Measurements from ENCODE around the gene ZXDB. TPM values are rescaled to one million over a fixed set of nuclear protein-coding genes. Genes with fewer than 3 reads are reported as not detected.

ZXDB gene
- total and polyA plus RNA-seq, 2 of the 4 experiments (the other 2 are of a cell fraction) = 2.6 to 5.2 TPM

GRCh38 chrX:57596516-57596915 is 4.7 kb downstream of the ZXDB start:
- Histone ChIP-seq H3K18ac (ENCODE audit: low read depth, low read length) (no peak overlapping the region), H3K79me1 (ENCODE audit: low read depth in 1 of 2, low read length in 2 of 2) (no peaks in the 10 kb centered on the region; a peak in 2 of 4 replicates), H2AFZ (replicated peaks; ENCODE audit: low read length, poor library complexity) (no peak overlapping the region), H4K20me1 (ENCODE audit: insufficient read depth, low read length) (no peaks in the 10 kb centered on the region), H4K5ac (ENCODE audit: low read depth, low read length) (no peak overlapping the region), H3K36me3 (ENCODE audit: control insufficient read depth, insufficient read depth, low read length) (0 out of 2 replicates have a peak, but pooled peaks cover 4% of the 10 kb centered on the region), H4K91ac (ENCODE audit: insufficient read depth, low read depth, low read length) (no peak overlapping the region), H3K27ac (ENCODE audit: insufficient read depth, low read length) (no peak overlapping the region), H3K4ac (ENCODE audit: low read depth, low read length) (no peak overlapping the region), H2BK5ac (ENCODE audit: low read depth, low read length, poor library complexity, severe bottlenecking) (peak overlapping the region; percentile 80), H3K56ac (ENCODE audit: extremely low read depth, insufficient read depth, low read length) (no peak overlapping the region), H3K4me1 (ENCODE audit: control insufficient read depth, insufficient read depth, low read length) (no peaks in the 10 kb centered on the region), H3K9ac (ENCODE audit: low read depth, low read length) (no peak overlapping the region), H2AK9ac (replicated peaks; ENCODE audit: low read depth, low read length, poor library complexity) (no peak overlapping the region), H2BK20ac (ENCODE audit: low read depth, low read length) (peak overlapping the region; percentile 2; the same call in 1 of the 2 replicates), H3K14ac (replicated peaks; ENCODE audit: low read depth, low read length) (no peak overlapping the region), H2AK5ac (ENCODE audit: low read depth, low read length) (no peak overlapping the region), H3K9me3 (ENCODE audit: control insufficient read depth, insufficient read depth, low read length) (no peaks in the 10 kb centered on the region), H4K8ac (ENCODE audit: low read depth in 2 of 2, low read length in 2 of 2) (no peak overlapping the region), H3K9me1 (ENCODE audit: insufficient read depth, low read length) (no peaks in the 10 kb centered on the region), H2BK15ac (ENCODE audit: low read depth, low read length) (no peak overlapping the region), H3K27me3 (ENCODE audit: control insufficient read depth, insufficient read depth, low read length) (no peaks in the 10 kb centered on the region), H2BK120ac (ENCODE audit: low read depth, low read length) (peak overlapping the region; percentile 33; the same call in 1 of the 2 replicates), H3K4me3 (ENCODE audit: insufficient read depth, low read depth, low read length) (no peak overlapping the region; the same call in 1 of the 2 replicates), H3K4me2 (ENCODE audit: low read depth, low read length) (peak overlapping the region; percentile 80; the same call in 1 of the 2 replicates), H3K23ac (ENCODE audit: low read depth, low read length) (no peak overlapping the region)
- TSS peak; percentile 21 for BruUV-seq (replicated peaks)
- CTCF ChIA-PET = no interaction called here
- POLR2A ChIA-PET (ENCODE audit: unreplicated experiment) = no interaction called here
- TF ChIP-seq NFE2L2 (IDR thresholded peaks at IDR 0.05; ENCODE audit: low read depth, low read length) (no peak), CHD1 (IDR thresholded peaks at IDR 0.05; ENCODE audit: low read depth, low read length) (no peak), CEBPB (IDR thresholded peaks at IDR 0.05; ENCODE audit: low read depth, low read length) (no peak), RAD21 (IDR thresholded peaks at IDR 0.05; ENCODE audit: low read length) (no peak), MAZ (IDR thresholded peaks at IDR 0.05; ENCODE audit: borderline replicate concordance, low read depth, low read length) (no peak), SMC3 (IDR thresholded peaks at IDR 0.05; ENCODE audit: low read depth, low read length) (no peak), ELK1 (IDR thresholded peaks at IDR 0.05; ENCODE audit: borderline replicate concordance, low read depth, low read length) (no peak), CTCF (conservative IDR thresholded peaks at IDR 0.05; ENCODE audit: low read depth, low read length) (no peak), USF2 (IDR thresholded peaks at IDR 0.05; ENCODE audit: low read depth, low read length) (no peak), BHLHE40 (IDR thresholded peaks at IDR 0.05; ENCODE audit: low read depth, low read length) (no peak), RCOR1 (IDR thresholded peaks at IDR 0.05; ENCODE audit: insufficient replicate concordance, low read length) (no peak), POLR2A (IDR thresholded peaks at IDR 0.05; ENCODE audit: low read depth, low read length) (no peak), MXI1 (IDR thresholded peaks at IDR 0.05; ENCODE audit: borderline replicate concordance, low read depth, low read length) (no peak), FOS (IDR thresholded peaks at IDR 0.05; ENCODE audit: low read depth, low read length) (no peak), RFX5 (IDR thresholded peaks at IDR 0.05; ENCODE audit: low read depth, low read length) (no peak), MAFK (IDR thresholded peaks at IDR 0.05; ENCODE audit: low read depth, low read length) (no peak)
- dilution Hi-C loops (cut with HindIII; ENCODE audit: low sequenced_read_pairs, unreplicated experiment) = no loop called here
- DNase-seq = no peak
- intact Hi-C loops (cut with micrococcal nuclease) = loop anchor here (5.0 to 10.0 kb wide), 3 partner anchors 311 to 1032 kb away; partner anchors contain the start of gene UBQLN2
- WGBS, 2 experiments (ENCODE audit: extremely low coverage in 2 of 2, insufficient read length in 1 of 2) = no CpG with 5 or more reads among the region's 1 CpG
- ATAC-seq (ENCODE audit: low read depth) = no peak
- in situ Hi-C loops (cut with MboI; ENCODE audit: low sequenced_read_pairs) = no loop called here
